Trophoblast cell (in vitro differentiated cells and primary cell): Measurements from ENCODE around the gene CXCL5.

Source experiments
- DNase-seq, 2 donors: peaks; one replicate each; pipeline ENCODE4 v3.0.0-alpha.2; 2016
- H2AFZ ChIP-seq: 2 replicates; pipeline ENCODE4 v1.6.1; 2013; ENCODE audit warnings: low read length, moderate library complexity, mild to moderate bottlenecking; ENCODE audit not compliant: insufficient read depth, poor library complexity
- H2AK5ac ChIP-seq: 2 replicates; pipeline ENCODE4 v1.6.1; 2013; ENCODE audit warnings: mild to moderate bottlenecking, low read length
- H2BK120ac ChIP-seq: 2 replicates; pipeline ENCODE4 v1.6.1; 2013; ENCODE audit warnings: low read length, mild to moderate bottlenecking, moderate library complexity; ENCODE audit not compliant: insufficient read depth, poor library complexity
- H2BK12ac ChIP-seq: 2 replicates; pipeline ENCODE4 v1.6.1; 2013; ENCODE audit warnings: mild to moderate bottlenecking, low read length, moderate library complexity
- H2BK5ac ChIP-seq: 2 replicates; pipeline ENCODE4 v1.6.1; 2013; ENCODE audit warnings: low read length, low read depth, moderate library complexity, mild to moderate bottlenecking; ENCODE audit not compliant: poor library complexity
- H3K14ac ChIP-seq: 2 replicates; pipeline ENCODE4 v1.6.1; 2013; ENCODE audit warnings: mild to moderate bottlenecking, low read length
- H3K18ac ChIP-seq: 2 replicates; pipeline ENCODE4 v1.6.1; 2013; ENCODE audit warnings: mild to moderate bottlenecking, low read length
- H3K23ac ChIP-seq: 2 replicates; pipeline ENCODE4 v1.6.1; 2013; ENCODE audit warnings: low read length
- H3K27ac ChIP-seq: 2 replicates; pipeline ENCODE4 v1.5.1; 2013; ENCODE audit warnings: low read depth, mild to moderate bottlenecking, inconsistent platforms, low read length, moderate library complexity
- H3K27me3 ChIP-seq: 2 replicates; pipeline ENCODE4 v1.6.1; 2013; ENCODE audit warnings: inconsistent platforms, mild to moderate bottlenecking, low read length, moderate library complexity; ENCODE audit not compliant: insufficient read depth
- H3K36me3 ChIP-seq, 2 experiments: 1 replicate in 1 of 2; 2 replicates in 1 of 2; pipeline ENCODE4 v1.6.1; 2013; ENCODE audit warnings: low read length in 2 of 2, mild to moderate bottlenecking in 2 of 2, moderate library complexity in 1 of 2; ENCODE audit not compliant: insufficient read depth in 2 of 2, control insufficient read depth in 1 of 2
- H3K4ac ChIP-seq: 2 replicates; pipeline ENCODE4 v1.6.1; 2013; ENCODE audit warnings: low read depth, mild to moderate bottlenecking, low read length, moderate library complexity
- H3K4me1 ChIP-seq, 2 experiments: 1 replicate in 1 of 2; 2 replicates in 1 of 2; pipeline ENCODE4 v1.6.1; 2013; ENCODE audit warnings: low read length in 2 of 2, mild to moderate bottlenecking in 2 of 2, moderate library complexity in 1 of 2; ENCODE audit not compliant: insufficient read depth in 2 of 2, control insufficient read depth in 1 of 2
- H3K4me2 ChIP-seq: 2 replicates; pipeline ENCODE4 v1.6.1; 2013; ENCODE audit warnings: inconsistent platforms, mild to moderate bottlenecking, low read length, moderate library complexity
- H3K4me3 ChIP-seq: 2 replicates; pipeline ENCODE4 v1.5.1; 2013; ENCODE audit warnings: mild to moderate bottlenecking, low read depth, low read length, inconsistent platforms
- H3K79me1 ChIP-seq: one replicate; pipeline ENCODE4 v1.6.1; 2013; ENCODE audit warnings: low read length
- H3K79me2 ChIP-seq: 2 replicates; pipeline ENCODE4 v1.6.1; 2013; ENCODE audit warnings: low read length, mild to moderate bottlenecking; ENCODE audit not compliant: control insufficient read depth, insufficient read depth, poor library complexity
- H3K9ac ChIP-seq: 2 replicates; pipeline ENCODE4 v1.6.1; 2013; ENCODE audit warnings: mild to moderate bottlenecking, low read length
- H3K9me3 ChIP-seq: 2 replicates; pipeline ENCODE4 v1.6.1; 2013; ENCODE audit warnings: low read depth, mild to moderate bottlenecking, control low read depth, inconsistent platforms, low read length; ENCODE audit not compliant: insufficient read depth
- H4K12ac ChIP-seq: 2 replicates; pipeline ENCODE4 v1.6.1; 2013; ENCODE audit warnings: low read depth, mild to moderate bottlenecking, low read length, moderate library complexity
- H4K8ac ChIP-seq: 2 replicates; pipeline ENCODE4 v1.6.1; 2013; ENCODE audit warnings: low read depth, mild to moderate bottlenecking, low read length, moderate library complexity
- H4K91ac ChIP-seq: one replicate; pipeline ENCODE4 v1.6.1; 2013; ENCODE audit warnings: low read depth, mild to moderate bottlenecking, low read length, moderate library complexity
- WGBS: extraction: QIAGEN DNeasy Blood & Tissue Kit; methylation state at CpG from one replicate; pipeline ENCODE4 v1.1.7; 2013; ENCODE audit warnings: missing lambda C conversion rate; ENCODE audit not compliant: insufficient read length, insufficient coverage; ENCODE audit errors: extremely low coverage; 5-methylcytosine and 5-hydroxymethylcytosine counted together

Gene CXCL5

GRCh38 chr4:73976716-73977115 lies 21.8 kb downstream of the CXCL5 start:
- no peak overlapping the region for H3K9ac ChIP-seq
- no peak overlapping the region for H2BK12ac ChIP-seq
- H3K27me3 ChIP-seq, result no peaks in the 10 kb centered on the region
- H3K36me3 ChIP-seq, result no peaks in the 10 kb centered on the region
- H3K4me3 ChIP-seq, result no peak overlapping the region
- no peak overlapping the region for H2AK5ac ChIP-seq
- no peak overlapping the region for H2BK5ac ChIP-seq
- H4K8ac ChIP-seq, result no peak overlapping the region
- H3K9me3 ChIP-seq, result no peaks in the 10 kb centered on the region
- no peak overlapping the region for H4K91ac ChIP-seq
- H3K4me2 ChIP-seq, result no peak overlapping the region
- no peak overlapping the region for H2AFZ ChIP-seq
- no peaks in the 10 kb centered on the region for H3K79me2 ChIP-seq
- H3K14ac ChIP-seq, result no peak overlapping the region
- WGBS, result no CpG with 5 or more reads among the region's 4 CpGs
- H3K27ac ChIP-seq, result no peak overlapping the region
- H4K12ac ChIP-seq, result no peak overlapping the region
- H2BK120ac ChIP-seq, result no peak overlapping the region
- no peak for DNase-seq
- H3K4me1 ChIP-seq, result no peaks in the 10 kb centered on the region
- H3K79me1 ChIP-seq, result no peaks in the 10 kb centered on the region
- no peak overlapping the region for H3K4ac ChIP-seq
- no peak overlapping the region for H3K23ac ChIP-seq
- no peak overlapping the region for H3K18ac ChIP-seq

DNA sequence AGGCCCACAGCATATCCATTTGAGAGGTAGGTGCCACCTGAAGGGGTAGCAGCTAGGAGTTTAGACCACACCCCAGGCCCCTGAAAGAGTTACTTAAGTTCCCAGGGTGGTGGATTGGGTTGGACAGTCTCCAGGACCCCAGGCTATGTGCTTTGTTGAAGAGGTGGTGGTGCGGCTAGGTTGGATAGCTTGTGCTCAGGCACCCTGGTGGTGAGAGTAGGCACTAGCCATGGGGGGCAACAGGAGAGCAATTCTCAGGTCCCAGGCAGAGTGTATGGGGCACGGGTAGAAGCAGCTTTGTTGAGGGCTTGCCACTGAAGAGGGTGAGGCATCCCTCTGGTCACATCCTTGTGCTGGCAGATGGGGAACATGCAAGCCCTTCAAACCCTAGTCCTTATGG lies 22.3 kb downstream of the CXCL5 start:
- H3K4ac ChIP-seq, result no peak overlapping the region
- H3K9me3 ChIP-seq, result no peaks in the 10 kb centered on the region
- no CpG with 5 or more reads among the region's 2 CpGs for WGBS
- no peak overlapping the region for H2AFZ ChIP-seq
- no peaks in the 10 kb centered on the region for H3K79me1 ChIP-seq
- no peak for DNase-seq
- H3K4me2 ChIP-seq, result no peak overlapping the region
- no peak overlapping the region for H2BK5ac ChIP-seq
- no peaks in the 10 kb centered on the region for H3K4me1 ChIP-seq
- no peak overlapping the region for H3K18ac ChIP-seq
- H4K91ac ChIP-seq, result no peak overlapping the region
- H4K8ac ChIP-seq, result no peak overlapping the region
- no peak overlapping the region for H2BK120ac ChIP-seq
- H3K27me3 ChIP-seq, result no peaks in the 10 kb centered on the region
- H3K23ac ChIP-seq, result no peak overlapping the region
- no peak overlapping the region for H3K4me3 ChIP-seq
- no peak overlapping the region for H4K12ac ChIP-seq
- H3K79me2 ChIP-seq, result no peaks in the 10 kb centered on the region
- no peak overlapping the region for H2BK12ac ChIP-seq
- H3K36me3 ChIP-seq, result no peaks in the 10 kb centered on the region
- H3K14ac ChIP-seq, result no peak overlapping the region
- no peak overlapping the region for H3K9ac ChIP-seq
- no peak overlapping the region for H3K27ac ChIP-seq
- H2AK5ac ChIP-seq, result no peak overlapping the region

- Histone ChIP-seq H3K23ac (no peak overlapping the region), H3K4me2 (no peak overlapping the region), H3K79me1 (no peaks in the 10 kb centered on the region), H4K12ac (no peak overlapping the region), H3K36me3 (no peaks in the 10 kb centered on the region), H4K91ac (no peak overlapping the region), H3K4ac (no peak overlapping the region), H4K8ac (no peak overlapping the region), H2BK12ac (no peak overlapping the region), H2BK120ac (no peak overlapping the region), H2BK5ac (no peak overlapping the region), H2AFZ (no peak overlapping the region), H3K4me3 (no peak overlapping the region), H3K18ac (no peak overlapping the region), H3K9ac (no peak overlapping the region), H3K27ac (no peak overlapping the region), H3K9me3 (no peaks in the 10 kb centered on the region), H3K4me1 (no peaks in the 10 kb centered on the region), H3K14ac (no peak overlapping the region), H3K27me3 (no peaks in the 10 kb centered on the region), H2AK5ac (no peak overlapping the region), H3K79me2 (no peaks in the 10 kb centered on the region)
- DNase-seq, result no peak
Observed at GRCh38 chr4:73974352-73974751, 24.1 kb downstream of the CXCL5 start.

DNA sequence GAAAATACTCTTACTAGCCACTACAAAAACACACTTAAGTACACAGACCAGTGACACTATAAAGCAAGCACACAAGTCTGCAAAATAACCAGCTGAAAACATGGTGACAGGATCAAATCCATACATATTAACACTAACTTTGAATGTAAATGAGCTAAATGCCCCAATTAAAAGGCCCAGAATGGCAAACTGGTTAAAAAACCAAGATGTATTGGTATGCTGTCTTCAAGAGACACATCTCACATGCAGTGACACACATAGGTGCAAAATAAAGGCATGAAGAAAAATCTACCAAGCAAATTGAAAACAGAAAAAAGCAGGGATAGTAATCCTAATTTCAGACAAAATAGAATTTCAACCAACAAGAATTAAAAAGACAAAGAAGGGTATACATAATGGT lies 27.5 kb downstream of the CXCL5 start:
- Histone ChIP-seq H3K4ac (no peak overlapping the region), H3K9ac (no peak overlapping the region), H2AFZ (no peak overlapping the region), H3K14ac (no peak overlapping the region), H3K79me2 (no peaks in the 10 kb centered on the region), H2BK12ac (no peak overlapping the region), H4K8ac (no peak overlapping the region), H3K36me3 (no peaks in the 10 kb centered on the region), H4K12ac (no peak overlapping the region), H3K4me2 (no peak overlapping the region), H2BK120ac (no peak overlapping the region), H3K9me3 (no peaks in the 10 kb centered on the region), H3K18ac (no peak overlapping the region), H3K27ac (no peak overlapping the region), H3K23ac (no peak overlapping the region), H3K79me1 (no peaks in the 10 kb centered on the region), H2BK5ac (no peak overlapping the region), H4K91ac (no peak overlapping the region), H2AK5ac (no peak overlapping the region), H3K4me3 (no peak overlapping the region), H3K4me1 (no peaks in the 10 kb centered on the region), H3K27me3 (no peaks in the 10 kb centered on the region)
- DNase-seq, result no peak

GRCh38 chr4:73970011-73970410 lies 28.5 kb downstream of the CXCL5 start:
- WGBS, result no CpG with 5 or more reads among the region's 1 CpG

More at GRCh38 chr4:73970011-73970410, 28.5 kb downstream of the CXCL5 start:
- no peak overlapping the region for H3K18ac ChIP-seq
- H3K9ac ChIP-seq, result no peak overlapping the region
- no peak overlapping the region for H3K4me2 ChIP-seq
- no peak overlapping the region for H2AFZ ChIP-seq
- no peaks in the 10 kb centered on the region for H3K36me3 ChIP-seq
- no peak overlapping the region for H3K27ac ChIP-seq
- H4K8ac ChIP-seq, result no peak overlapping the region
- H2BK12ac ChIP-seq, result no peak overlapping the region
- H3K79me1 ChIP-seq, result no peaks in the 10 kb centered on the region
- H2AK5ac ChIP-seq, result no peak overlapping the region
- H3K9me3 ChIP-seq, result no peaks in the 10 kb centered on the region
- no peak overlapping the region for H3K23ac ChIP-seq
- H3K4me1 ChIP-seq, result no peaks in the 10 kb centered on the region
- H3K79me2 ChIP-seq, result no peaks in the 10 kb centered on the region
- H3K4ac ChIP-seq, result no peak overlapping the region
- no peak overlapping the region for H3K4me3 ChIP-seq
- H3K27me3 ChIP-seq, result no peaks in the 10 kb centered on the region
- no peak overlapping the region for H4K91ac ChIP-seq
- no peak overlapping the region for H3K14ac ChIP-seq
- no peak overlapping the region for H4K12ac ChIP-seq
- H2BK120ac ChIP-seq, result no peak overlapping the region
- no peak for DNase-seq
- no peak overlapping the region for H2BK5ac ChIP-seq
